AG09319 (cell line): ENCODE measurements around the gene GLTP.

Source experiments
- DNase-seq: peaks from one replicate; pipeline ENCODE4 v3.0.0-alpha.2; 2010; ENCODE audit warnings: low read depth; ENCODE audit errors: extremely low read depth
- TF ChIP-seq, protein P1 (sequence below): IDR thresholded peaks from 2 replicates; pipeline ENCODE4 v1.5.1; 2011; ENCODE audit warnings: low read depth, mild to moderate bottlenecking, inconsistent platforms, low read length, moderate library complexity

Gene GLTP

DNA sequence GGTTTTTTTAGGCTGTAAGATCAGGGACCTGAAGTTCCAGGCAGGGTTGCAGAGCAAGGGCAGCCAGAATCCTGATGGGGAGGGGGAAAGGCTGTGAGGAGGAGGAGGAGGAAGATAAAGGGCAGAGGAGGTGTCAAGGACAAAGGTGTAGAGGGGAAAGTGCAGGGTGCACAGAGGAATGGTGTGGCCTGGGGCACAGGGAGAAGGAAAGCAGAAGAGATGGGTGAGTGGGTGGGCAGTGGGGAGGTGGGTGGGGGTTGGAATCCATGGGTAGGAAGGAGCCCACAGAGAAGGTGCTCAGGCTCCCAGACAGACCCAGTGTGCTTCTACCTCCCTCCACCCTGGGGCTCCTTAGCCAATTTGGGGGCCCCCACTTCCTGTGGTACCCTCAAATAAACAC lies 58.4 kb downstream of the GLTP start:
- TF ChIP-seq, protein P1, sequence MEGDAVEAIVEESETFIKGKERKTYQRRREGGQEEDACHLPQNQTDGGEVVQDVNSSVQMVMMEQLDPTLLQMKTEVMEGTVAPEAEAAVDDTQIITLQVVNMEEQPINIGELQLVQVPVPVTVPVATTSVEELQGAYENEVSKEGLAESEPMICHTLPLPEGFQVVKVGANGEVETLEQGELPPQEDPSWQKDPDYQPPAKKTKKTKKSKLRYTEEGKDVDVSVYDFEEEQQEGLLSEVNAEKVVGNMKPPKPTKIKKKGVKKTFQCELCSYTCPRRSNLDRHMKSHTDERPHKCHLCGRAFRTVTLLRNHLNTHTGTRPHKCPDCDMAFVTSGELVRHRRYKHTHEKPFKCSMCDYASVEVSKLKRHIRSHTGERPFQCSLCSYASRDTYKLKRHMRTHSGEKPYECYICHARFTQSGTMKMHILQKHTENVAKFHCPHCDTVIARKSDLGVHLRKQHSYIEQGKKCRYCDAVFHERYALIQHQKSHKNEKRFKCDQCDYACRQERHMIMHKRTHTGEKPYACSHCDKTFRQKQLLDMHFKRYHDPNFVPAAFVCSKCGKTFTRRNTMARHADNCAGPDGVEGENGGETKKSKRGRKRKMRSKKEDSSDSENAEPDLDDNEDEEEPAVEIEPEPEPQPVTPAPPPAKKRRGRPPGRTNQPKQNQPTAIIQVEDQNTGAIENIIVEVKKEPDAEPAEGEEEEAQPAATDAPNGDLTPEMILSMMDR: no peak

DNA sequence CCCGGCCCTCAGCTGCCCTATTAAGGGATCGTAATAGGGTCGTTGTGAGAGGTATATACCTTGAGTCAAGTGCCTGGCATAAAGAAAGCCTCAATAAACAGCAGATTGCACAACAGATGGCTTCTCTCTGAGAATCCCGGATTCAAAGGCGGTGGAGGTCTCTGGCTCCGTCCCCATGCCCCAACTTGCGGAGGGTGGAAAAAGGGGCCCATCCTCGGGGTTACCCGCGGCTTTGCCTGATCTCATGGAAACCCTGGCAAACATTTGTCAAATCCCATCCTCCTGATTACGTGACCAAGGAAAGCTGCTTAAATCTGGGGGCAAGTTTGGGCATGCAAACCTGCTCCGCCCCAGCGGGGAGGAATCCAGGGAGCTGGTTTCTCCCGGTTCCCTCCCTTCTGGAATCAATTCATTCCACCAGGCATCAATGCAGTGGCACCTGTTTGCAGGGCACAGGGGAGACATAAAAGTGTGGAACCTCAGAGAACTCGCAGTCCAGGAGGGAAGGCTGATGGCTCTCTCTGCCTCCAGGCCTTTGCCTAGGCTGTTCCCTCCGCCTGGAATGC lies 59.4 kb downstream of the GLTP start:
- DNase-seq: no peak
- TF ChIP-seq, protein P1: no peak

More for the DNA sequence above, 58.4 kb downstream of the GLTP start:
- no peak for DNase-seq

DNA sequence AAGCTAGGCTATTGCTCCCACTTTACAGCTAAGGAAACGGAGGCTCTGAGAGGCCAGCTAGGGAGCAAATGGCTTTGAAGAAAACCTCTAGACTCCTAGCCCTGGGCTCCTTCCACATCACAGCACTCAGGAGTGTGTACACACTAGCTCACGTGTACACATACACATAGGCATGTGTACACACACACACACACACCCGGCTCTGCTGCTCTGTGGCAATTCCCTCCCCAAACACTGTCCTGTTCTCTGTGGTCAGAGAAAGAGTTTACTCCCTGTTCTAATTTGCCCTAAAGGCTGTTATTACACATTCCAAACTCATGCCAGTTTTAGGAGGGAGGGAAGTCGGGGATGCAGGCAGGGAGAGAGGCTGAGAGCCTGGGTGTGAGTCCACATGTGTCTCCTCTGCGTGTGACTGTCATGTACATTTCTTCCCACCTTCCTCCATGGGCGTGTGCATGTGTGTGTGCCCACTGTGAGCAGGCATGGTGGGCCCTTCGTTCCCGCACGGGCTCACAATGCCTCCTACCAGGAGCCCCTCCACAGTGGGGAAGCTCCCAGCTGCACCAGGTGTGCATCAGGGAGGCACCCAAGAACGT lies 61.3 kb downstream of the GLTP start:
- TF ChIP-seq, protein P1: no peak
- DNase-seq: peak; percentile 52

DNA sequence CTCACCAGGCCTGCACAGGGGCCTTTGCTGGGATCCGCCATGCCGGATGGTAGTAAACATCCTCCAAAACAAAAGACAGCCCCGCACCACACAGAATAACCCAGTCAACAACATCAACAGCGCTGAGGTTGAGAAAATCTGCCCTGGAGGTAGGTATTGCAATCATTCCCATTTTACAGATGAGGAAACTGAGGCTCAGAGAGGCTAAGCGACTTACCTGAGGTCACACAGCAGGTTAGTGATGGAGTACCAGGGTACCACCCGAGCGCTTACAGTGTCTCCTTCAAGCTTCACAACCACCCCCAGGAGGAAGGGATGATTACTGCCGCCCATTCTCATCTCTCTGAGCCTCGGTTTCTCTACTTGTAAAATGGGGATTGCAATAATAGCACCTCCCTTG lies 62.1 kb downstream of the GLTP start:
- DNase-seq: no peak
- TF ChIP-seq, protein P1: no peak

DNA sequence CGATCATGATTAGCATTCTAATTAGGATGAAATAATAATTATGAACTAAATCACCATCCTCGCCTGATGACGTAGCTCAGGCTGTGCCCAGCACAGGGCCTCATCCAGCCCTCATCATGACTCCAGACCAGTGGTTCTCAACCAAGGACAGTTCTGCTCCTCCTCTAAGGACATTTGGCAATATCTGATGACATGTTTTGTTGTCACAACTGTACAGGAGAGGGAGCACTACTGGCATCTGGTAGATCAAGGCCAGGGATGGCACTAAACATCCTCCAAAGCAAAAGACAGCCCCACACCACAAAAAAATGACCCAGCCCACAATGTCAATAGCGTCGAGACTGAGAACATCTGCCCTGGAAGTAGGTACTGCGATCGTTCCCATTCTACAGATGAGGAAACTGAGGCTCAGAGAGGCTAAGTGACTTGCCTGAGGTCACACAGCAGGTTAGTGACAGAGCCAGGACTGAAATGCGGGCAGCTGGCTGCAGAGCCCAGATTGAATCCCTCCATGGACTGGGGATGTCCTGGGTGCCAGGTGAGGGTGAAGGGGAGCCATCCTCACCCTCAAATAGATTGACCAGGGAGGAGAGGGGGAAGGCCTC lies 62.6 kb downstream of the GLTP start:
- TF ChIP-seq, protein P1: no peak
- DNase-seq: no peak

DNA sequence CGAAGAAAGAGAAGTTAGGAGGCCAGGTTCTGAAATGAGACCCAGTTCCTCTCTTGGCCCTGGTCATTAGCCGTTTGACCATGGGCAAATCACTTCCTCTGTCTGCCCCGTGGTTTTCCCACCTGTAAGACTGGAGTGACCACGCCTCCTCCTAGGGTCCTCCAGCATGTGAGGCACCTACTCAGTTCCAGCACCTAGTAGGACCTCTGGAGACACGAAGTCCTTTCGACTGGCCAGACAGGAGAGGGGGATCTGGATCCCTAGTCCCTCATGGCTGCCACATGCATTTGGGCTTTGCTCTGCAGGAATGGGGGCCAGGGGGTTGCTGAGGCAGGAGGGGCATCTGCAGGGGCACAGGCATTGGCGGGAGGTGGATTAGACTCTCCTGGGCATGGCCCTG lies 63.5 kb downstream of the GLTP start:
- DNase-seq: no peak
- TF ChIP-seq, protein P1: no peak
